B cell (primary cell): ENCODE data around the gene PTPN4. TPM values are rescaled to one million over a fixed set of nuclear protein-coding genes. Genes with fewer than 3 reads are reported as not detected.
"Not testable (repeated sequence)": the region's sequence is repeated elsewhere in the genome, so short reads cannot be mapped to it uniquely, and the experiment has no call there.

Experiments used
- ATAC-seq: fragments of 200-7000 bp; cut with Tn5 transposase; one replicate; pipeline ENCODE4 v1.10.0; 2021; ENCODE audit warnings: low read depth, mild to moderate bottlenecking, moderate number of reproducible peaks, moderate library complexity
- CTCF ChIA-PET: fragments of 350-600 bp; sonication (Branson Sonifier 250); formaldehyde crosslinking; loops from one replicate; lab custom pipeline; 2021; ENCODE audit warnings: antibody characterized with exemption, inconsistent platforms; lab: Charles Lee
- POLR2A ChIA-PET: fragments of 350-600 bp; sonication (Branson Sonifier 250); formaldehyde crosslinking; loops from one replicate; lab custom pipeline; 2021; ENCODE audit warnings: antibody characterized with exemption; lab: Charles Lee
- DNase-seq: peaks from one replicate; pipeline ENCODE4 v3.0.0; 2013
- H2AFZ ChIP-seq: 2 replicates; pipeline ENCODE4 v1.6.1; 2012; ENCODE audit warnings: mild to moderate bottlenecking, low read depth, low read length; ENCODE audit not compliant: insufficient read depth, poor library complexity, severe bottlenecking
- H3K27ac ChIP-seq, 2 donors: 1 replicate in 1 of 2; 2 replicates in 1 of 2; pipeline ENCODE4 v1.5.1; 2012 to 2013; ENCODE audit warnings: low read length in 2 of 2, mild to moderate bottlenecking in 2 of 2, moderate library complexity in 1 of 2
- H3K27me3 ChIP-seq, 4 experiments: fragments of 200-600 bp in 1 of 4; sonication (generic) in 1 of 4; replicated peaks in 1 of 4; 1 replicate in 2 of 4; 2 replicates in 2 of 4; pipeline versions ENCODE4 v1.6.1 to v1.7.0; 2013 to 2016; ENCODE audit warnings: low read length in 3 of 4, mild to moderate bottlenecking in 2 of 4, mixed read lengths in 1 of 4, moderate library complexity in 1 of 4; ENCODE audit not compliant: insufficient read depth in 4 of 4, control insufficient read depth in 3 of 4; ENCODE audit errors: control extremely low read depth in 1 of 4
- H3K36me3 ChIP-seq, 2 experiments: replicated peaks in 1 of 2; 1 replicate in 1 of 2; 2 replicates in 1 of 2; pipeline versions ENCODE4 v1.6.1 to v1.7.1; 2013; ENCODE audit warnings: low read length in 1 of 2; ENCODE audit not compliant: insufficient read depth in 2 of 2, control insufficient read depth in 1 of 2; ENCODE audit errors: control extremely low read depth in 1 of 2, extremely low read depth in 1 of 2
- H3K4me1 ChIP-seq, 2 donors: fragments of 200-600 bp in 1 of 2; sonication (generic) in 1 of 2; 1 replicate in 1 of 2; 2 replicates in 1 of 2; pipeline versions ENCODE4 v1.5.1 to v1.6.1; 2013 to 2017; ENCODE audit warnings: low read length in 2 of 2; ENCODE audit not compliant: control insufficient read depth in 2 of 2, insufficient read depth in 2 of 2
- H3K4me2 ChIP-seq: replicated peaks from 2 replicates; pipeline ENCODE3; 2012; ENCODE audit warnings: mild to moderate bottlenecking, low read depth, low read length; ENCODE audit not compliant: poor library complexity, severe bottlenecking
- H3K4me3 ChIP-seq, 5 experiments: fragments of 200-600 bp in 1 of 5; sonication (generic) in 1 of 5; 1 replicate in 3 of 5; 2 replicates in 2 of 5; pipeline versions ENCODE4 v1.5.1 to v1.7.0; 2011 to 2016; ENCODE audit warnings: low read length in 4 of 5, mild to moderate bottlenecking in 4 of 5, low read depth in 2 of 5, control low read depth in 1 of 5, moderate library complexity in 1 of 5; ENCODE audit not compliant: insufficient read depth in 1 of 5; ENCODE audit errors: control extremely low read depth in 1 of 5, extremely low read depth in 1 of 5
- H3K79me2 ChIP-seq: fragments of 200-600 bp; sonication (generic); one replicate; pipeline ENCODE4 v1.6.0; 2016; ENCODE audit warnings: low read length; ENCODE audit not compliant: control insufficient read depth, insufficient read depth
- H3K9ac ChIP-seq: fragments of 200-600 bp; sonication (generic); 2 replicates; pipeline ENCODE4 v1.6.1; 2017; ENCODE audit warnings: mild to moderate bottlenecking, low read length, moderate library complexity
- H3K9me3 ChIP-seq, 3 donors: one replicate each; pipeline versions ENCODE4 v1.6.1 to v1.7.1; 2013; ENCODE audit warnings: low read length in 2 of 3; ENCODE audit not compliant: control insufficient read depth in 2 of 3, insufficient read depth in 1 of 3; ENCODE audit errors: control extremely low read depth in 1 of 3
- H4K20me1 ChIP-seq: 2 replicates; pipeline ENCODE4 v1.6.0; 2012; ENCODE audit warnings: mild to moderate bottlenecking, low read length; ENCODE audit not compliant: insufficient read depth, control insufficient read depth, poor library complexity, severe bottlenecking
- H3K27ac Mint-ChIP-seq: one replicate; pipeline ENCODE4 v1.8.0; 2021; ENCODE audit warnings: mixed read lengths
- H3K27me3 Mint-ChIP-seq: one replicate; pipeline ENCODE4 v1.8.0; 2021; ENCODE audit warnings: mixed read lengths
- H3K4me1 Mint-ChIP-seq: one replicate; pipeline ENCODE4 v1.8.0; 2021; ENCODE audit warnings: mixed read lengths
- H3K4me3 Mint-ChIP-seq: one replicate; pipeline ENCODE4 v1.8.0; 2021; ENCODE audit warnings: mixed read lengths
- H3K9me3 Mint-ChIP-seq: one replicate; pipeline ENCODE4 v1.8.0; 2022; ENCODE audit warnings: mixed read lengths; ENCODE audit not compliant: insufficient read depth
- CTCF ChIP-seq: fragments of 200-600 bp; IDR thresholded peaks from one replicate; pipeline ENCODE4 v1.8.0; 2022; ENCODE audit warnings: antibody characterized with exemption, mild to moderate bottlenecking
- EZH2 ChIP-seq: IDR thresholded peaks from 2 replicates; pipeline ENCODE4 v1.6.1; 2012; ENCODE audit warnings: borderline replicate concordance, low read depth, mild to moderate bottlenecking, moderate library complexity, low read length; ENCODE audit not compliant: insufficient read depth, poor library complexity, severe bottlenecking
- WGBS: methylation state at CpG from one replicate; pipeline ENCODE4 v1.1.5; 2013; ENCODE audit warnings: missing lambda C conversion rate; ENCODE audit not compliant: insufficient coverage; 5-methylcytosine and 5-hydroxymethylcytosine counted together
- intact Hi-C: fragments of 100-400 bp; cut with micrococcal nuclease; formaldehyde crosslinking; loops from one replicate; pipeline ENCODE4 v1.10.0; 2022
- polyA plus RNA-seq: library from polyadenylated mRNA; depleted of rRNA; stranded (reverse); fragments of >200 nt; gene quantifications from 2 replicates; pipeline ENCODE4 v1.2.3, GENCODE V29; 2012
- total RNA-seq, 2 donors: library from RNA; stranded (reverse); fragments of 120-200 nt in 1 of 2; gene quantifications; 1 replicate in 1 of 2; 2 replicates in 1 of 2; pipeline versions ENCODE4 v1.2.3 to v1.2.4, GENCODE V29; 2013 to 2022

Gene PTPN4
- total and polyA plus RNA-seq, 2 donors (not counting 1 experiment from before 2014, with no cell fraction given), result 12.6 to 54.8 TPM

- H3K4me3 Mint-ChIP-seq, result no peak overlapping the region
- 100% methylated on average over 4 of the region's 4 CpGs for WGBS
- Histone ChIP-seq H3K27me3 (no peaks in the 10 kb centered on the region), H3K79me2 (peaks cover 10% of the 10 kb centered on the region), H3K4me1 (peaks cover 3 to 5% of the 10 kb centered on the region in 2 donors), H2AFZ (no peak overlapping the region), H3K9me3 (no peaks in the 10 kb centered on the region), H3K4me2 (no peak overlapping the region), H3K27ac (no peak overlapping the region), H3K4me3 (no peak overlapping the region), H4K20me1 (no peaks in the 10 kb centered on the region), H3K9ac (no peak overlapping the region), H3K36me3 (peaks cover 0 to 1% of the 10 kb centered on the region in 2 experiments)
- TF ChIP-seq CTCF, result no peak
- TF ChIP-seq EZH2, result no peak
- no peaks in the 10 kb centered on the region for H3K9me3 Mint-ChIP-seq
- ChIA-PET CTCF (no interaction called here), POLR2A (no interaction called here)
- H3K27ac Mint-ChIP-seq, result no peak overlapping the region
- ATAC-seq (no peak), DNase-seq (no peak)
- H3K4me1 Mint-ChIP-seq, result peaks cover 13% of the 10 kb centered on the region
- no peaks in the 10 kb centered on the region for H3K27me3 Mint-ChIP-seq
- intact Hi-C loops, result no loop called here
Observed at GRCh38 chr2:120018549-120018948, 258.8 kb downstream of the PTPN4 start.

GRCh38 chr2:120020554-120020953 is 260.8 kb downstream of the PTPN4 start:
- Histone ChIP-seq H3K4me1 (no peaks in the 10 kb centered on the region), H3K27ac (no peak overlapping the region), H3K4me2 (no peak overlapping the region), H2AFZ (no peak overlapping the region), H3K36me3 (peaks cover 0 to 1% of the 10 kb centered on the region in 2 experiments), H3K9ac (no peak overlapping the region), H3K4me3 (no peak overlapping the region), H4K20me1 (no peaks in the 10 kb centered on the region), H3K9me3 (peaks cover 0 to 6% (median 0%) of the 10 kb centered on the region in 3 donors), H3K27me3 (no peaks in the 10 kb centered on the region), H3K79me2 (peaks cover 10% of the 10 kb centered on the region)
- no peak for TF ChIP-seq CTCF
- TF ChIP-seq EZH2, result no peak
- H3K9me3 Mint-ChIP-seq, result no peaks in the 10 kb centered on the region
- no peak for DNase-seq
- H3K4me1 Mint-ChIP-seq, result no peaks in the 10 kb centered on the region
- ATAC-seq, result no peak
- POLR2A ChIA-PET, result no interaction called here
- H3K27ac Mint-ChIP-seq, result no peak overlapping the region
- WGBS, result 100% methylated on average over 1 of the region's 1 CpG
- no peak overlapping the region for H3K4me3 Mint-ChIP-seq
- H3K27me3 Mint-ChIP-seq, result no peaks in the 10 kb centered on the region
- intact Hi-C loops, result no loop called here
- CTCF ChIA-PET, result interaction anchor here (0.7 to 1.0 kb wide), 3 partner anchors 155 to 291 kb away, joined by 3 to 4 read pairs (median 3); no protein-coding TSS in a partner anchor

- H3K27ac Mint-ChIP-seq, H4K20me1 ChIP-seq, H3K4me2 ChIP-seq, H3K27me3 Mint-ChIP-seq, ATAC-seq, H3K36me3 ChIP-seq, H3K4me3 Mint-ChIP-seq, DNase-seq, CTCF ChIA-PET, H3K4me3 ChIP-seq, intact Hi-C loops, H3K9me3 Mint-ChIP-seq, H3K27me3 ChIP-seq, H3K27ac ChIP-seq, H3K9me3 ChIP-seq, H3K9ac ChIP-seq, H3K4me1 ChIP-seq, H2AFZ ChIP-seq, POLR2A ChIA-PET, H3K4me1 Mint-ChIP-seq: not testable (repeated sequence)
- H3K79me2 ChIP-seq, result peaks cover 23% of the 10 kb centered on the region
- 100% methylated on average over 1 of the region's 1 CpG for WGBS
Observed at GRCh38 chr2:120022505-120022904, 262.8 kb downstream of the PTPN4 start.
